Muscle of leg (tissue), 11 donors: ENCODE data around the gene ZBTB7C. TPM values are rescaled to one million over a fixed set of nuclear protein-coding genes. Genes with fewer than 3 reads are reported as not detected.

Experiments
- DNase-seq: peaks from one replicate; pipeline ENCODE4 v3.0.0; 2013
- H3K27ac ChIP-seq: one replicate; pipeline ENCODE4 v1.5.1; 2013; ENCODE audit warnings: mild to moderate bottlenecking, low read length, control low read depth
- H3K27me3 ChIP-seq: one replicate; pipeline ENCODE4 v1.6.1; 2013; ENCODE audit warnings: low read length; ENCODE audit not compliant: control insufficient read depth, insufficient read depth
- H3K36me3 ChIP-seq: one replicate; pipeline ENCODE4 v1.6.1; 2013; ENCODE audit warnings: low read length; ENCODE audit not compliant: control insufficient read depth, insufficient read depth
- H3K4me1 ChIP-seq: one replicate; pipeline ENCODE4 v1.6.1; 2013; ENCODE audit warnings: low read length; ENCODE audit not compliant: control insufficient read depth, insufficient read depth
- H3K4me3 ChIP-seq: one replicate; pipeline ENCODE4 v1.5.1; 2013; ENCODE audit warnings: low read length, control low read depth
- H3K9me3 ChIP-seq: replicated peaks from 2 replicates; pipeline ENCODE4 v1.6.1; 2013; ENCODE audit warnings: low read depth, low read length; ENCODE audit not compliant: control insufficient read depth
- WGBS: methylation state at CpG from one replicate; pipeline ENCODE4 v1.1.5; 2013; ENCODE audit warnings: missing lambda C conversion rate; ENCODE audit not compliant: insufficient coverage; 5-methylcytosine and 5-hydroxymethylcytosine counted together
- polyA plus RNA-seq, 8 donors: library from polyadenylated mRNA; unstranded; fragments of 120-200 nt; gene quantifications; one replicate each; pipeline versions ENCODE4 v1.2.1 to v1.2.3, GENCODE V29; 2013; ENCODE audit warnings: inconsistent platforms in 1 of 8, low replicate concordance in 1 of 8; ENCODE audit not compliant: insufficient read length in 8 of 8, insufficient read depth in 1 of 8
- total RNA-seq: library from RNA; stranded (reverse); fragments of 120-200 nt; gene quantifications from one replicate; pipeline ENCODE4 v1.2.4, GENCODE V29; 2013

Gene ZBTB7C
- total and polyA plus RNA-seq, 9 donors: 2.8 to 5.6 (median 4.1) TPM

DNA sequence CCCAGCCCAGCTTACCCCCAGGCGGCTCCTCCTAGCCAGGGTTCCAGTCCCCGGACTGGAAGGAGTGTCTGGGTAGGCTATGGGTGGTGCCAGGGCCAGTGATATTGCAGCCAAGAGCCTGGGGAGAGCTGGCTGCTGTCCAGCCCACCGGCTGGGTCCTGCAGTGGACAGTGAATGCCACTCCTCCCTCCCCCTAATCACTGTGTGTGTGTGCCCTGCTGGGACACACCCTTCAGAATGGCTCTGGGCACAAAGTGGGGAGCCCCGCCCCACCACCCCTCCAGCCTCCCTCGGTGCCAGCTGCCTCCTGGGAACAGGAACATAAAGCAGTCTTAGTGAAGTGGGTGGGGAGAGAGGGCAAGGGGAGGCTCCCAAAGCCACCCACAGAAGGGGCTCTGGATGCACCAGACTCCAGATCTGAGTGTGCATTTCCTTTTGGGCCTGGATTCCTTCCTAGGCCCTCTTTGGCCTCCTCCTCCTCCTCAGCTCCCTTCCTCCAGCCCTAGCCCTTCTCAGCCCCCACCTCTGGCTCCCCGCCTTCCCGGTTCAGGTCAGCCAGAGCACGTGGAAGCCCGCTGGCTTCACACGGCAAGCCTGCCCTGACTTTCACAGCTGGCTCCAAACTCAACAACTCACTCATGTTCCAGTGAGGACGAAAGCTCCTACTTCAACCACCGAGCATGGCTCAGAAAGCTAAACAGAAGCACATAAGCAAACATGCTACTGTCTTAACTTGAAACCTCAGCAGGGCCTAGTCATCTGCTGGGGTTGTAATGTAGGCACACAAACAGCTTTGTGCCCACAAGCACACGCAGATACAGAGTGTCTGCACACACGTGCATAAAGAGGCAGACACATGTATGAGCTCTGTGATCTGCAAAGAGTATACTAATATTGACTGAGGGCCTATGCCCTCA, 269.5 kb downstream of the ZBTB7C start:
- no peak overlapping the region for H3K4me3 ChIP-seq
- peaks cover 43% of the 10 kb centered on the region for H3K4me1 ChIP-seq
- H3K36me3 ChIP-seq: no peaks in the 10 kb centered on the region
- H3K27ac ChIP-seq: no peak overlapping the region
- whole genome bisulfite sequencing: 59% methylated on average over 9 of the region's 14 CpGs
- H3K9me3 ChIP-seq: no peaks in the 10 kb centered on the region
- peaks cover 29% of the 10 kb centered on the region for H3K27me3 ChIP-seq
- DNase-seq: peak; percentile 58

DNA sequence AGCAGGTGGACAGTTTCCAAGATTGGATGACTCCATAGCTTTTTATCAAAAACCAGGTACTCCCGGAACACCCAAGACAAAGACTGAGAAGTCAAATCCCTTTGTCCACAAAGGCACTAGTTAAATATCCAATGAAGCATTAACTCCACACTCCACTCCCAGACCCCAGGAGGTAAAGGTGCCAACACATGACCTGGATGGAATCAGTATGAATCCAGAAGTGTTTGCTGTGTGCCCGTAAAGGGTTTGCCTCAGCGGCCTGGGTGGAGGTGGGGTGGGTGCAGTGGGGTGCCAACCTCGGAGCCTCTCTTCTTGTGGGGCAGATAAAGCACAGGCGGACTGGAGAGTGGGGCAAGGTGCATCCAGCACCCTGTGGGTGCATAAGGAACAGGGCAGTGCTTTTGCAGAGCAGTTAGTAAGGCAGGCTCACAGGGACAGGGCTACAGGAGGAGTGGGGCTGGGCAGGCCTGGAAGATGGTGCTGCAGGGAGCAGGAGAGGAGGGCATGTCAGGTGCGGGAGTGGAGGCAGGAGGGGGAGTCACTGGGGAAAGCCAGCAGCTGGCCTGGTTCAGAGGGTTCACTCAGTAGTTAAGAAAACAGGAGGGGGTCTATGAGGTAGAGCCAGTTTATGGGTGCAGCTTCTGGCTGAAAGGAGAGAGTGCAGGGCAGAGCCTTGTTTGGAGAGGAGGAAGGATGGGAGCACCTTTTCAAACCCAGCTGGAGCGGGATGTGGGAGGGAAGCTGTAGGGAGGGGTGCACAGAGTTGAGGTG, 270.3 kb downstream of the ZBTB7C start:
- 84% methylated on average over 5 of the region's 7 CpGs for WGBS
- no peak for DNase-seq
- Histone ChIP-seq H3K36me3 (no peaks in the 10 kb centered on the region), H3K9me3 (no peaks in the 10 kb centered on the region), H3K27me3 (peaks cover 34% of the 10 kb centered on the region), H3K27ac (no peak overlapping the region), H3K4me3 (no peak overlapping the region), H3K4me1 (peaks cover 43% of the 10 kb centered on the region)

DNA sequence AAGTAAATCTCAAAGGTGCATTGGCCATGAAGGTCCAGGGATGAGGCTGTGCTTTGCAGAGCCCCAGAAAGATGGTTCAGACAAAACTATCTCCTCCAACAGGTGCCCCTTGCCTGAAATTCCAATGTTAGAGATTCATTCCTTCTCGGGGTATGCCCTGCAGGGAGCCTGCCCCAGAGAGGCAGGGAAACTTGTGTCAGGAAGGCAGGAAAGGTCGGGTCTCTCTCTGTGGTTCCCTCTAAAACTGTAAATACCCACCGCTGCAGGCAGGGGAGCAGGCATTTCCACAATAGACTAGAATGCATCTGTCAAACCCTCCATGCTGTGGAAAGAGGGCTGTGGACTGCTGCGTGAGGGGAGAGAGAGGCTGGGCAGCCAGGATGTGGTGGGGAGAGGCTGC, 271.0 kb downstream of the ZBTB7C start:
- no peak for DNase-seq
- Histone ChIP-seq H3K27ac (no peak overlapping the region), H3K9me3 (no peaks in the 10 kb centered on the region), H3K27me3 (peaks cover 34% of the 10 kb centered on the region), H3K4me3 (no peak overlapping the region), H3K36me3 (no peaks in the 10 kb centered on the region), H3K4me1 (peaks cover 45% of the 10 kb centered on the region)
- 86% methylated on average over 2 of the region's 4 CpGs for WGBS

DNA sequence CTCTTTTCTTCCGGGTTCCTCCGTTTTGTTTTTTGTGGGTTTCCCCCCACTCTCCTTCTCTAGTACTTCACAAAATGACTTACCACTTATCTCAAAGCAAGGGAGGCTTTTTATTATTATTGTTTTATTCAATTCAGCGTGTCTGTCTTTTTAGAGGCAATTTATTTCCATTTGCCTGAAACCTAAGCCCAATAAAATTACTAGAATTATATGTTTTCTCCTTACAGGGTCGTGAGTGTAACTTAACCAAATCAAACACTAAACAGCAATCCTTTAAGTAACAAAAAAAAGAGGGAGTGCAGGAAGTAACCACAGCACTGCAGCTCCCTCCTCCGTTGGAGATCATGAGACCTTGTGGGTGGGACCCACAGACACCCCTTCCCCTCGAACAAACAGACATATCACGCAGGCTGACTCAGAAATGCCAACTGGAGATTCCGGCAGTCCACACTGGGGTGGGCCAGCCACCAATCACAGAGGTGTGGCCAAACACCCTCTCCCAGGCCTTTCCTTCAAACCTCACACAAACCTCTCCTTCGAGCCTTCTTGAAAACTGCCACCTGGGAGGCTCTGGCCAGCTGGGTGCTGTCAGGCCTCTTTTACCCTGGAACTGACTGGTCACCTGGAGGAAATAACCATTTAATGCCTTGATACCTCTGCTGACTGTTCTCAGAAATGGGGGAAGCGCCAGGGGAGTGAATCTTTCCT, 271.7 kb downstream of the ZBTB7C start:
- no peak overlapping the region for H3K27ac ChIP-seq
- WGBS: 100% methylated on average over 2 of the region's 10 CpGs
- H3K36me3 ChIP-seq: no peaks in the 10 kb centered on the region
- H3K27me3 ChIP-seq: peaks cover 34% of the 10 kb centered on the region
- H3K4me3 ChIP-seq: peak overlapping the region; percentile 25
- no peaks in the 10 kb centered on the region for H3K9me3 ChIP-seq
- H3K4me1 ChIP-seq: peaks cover 48% of the 10 kb centered on the region
- DNase-seq: peak; percentile 25

DNA sequence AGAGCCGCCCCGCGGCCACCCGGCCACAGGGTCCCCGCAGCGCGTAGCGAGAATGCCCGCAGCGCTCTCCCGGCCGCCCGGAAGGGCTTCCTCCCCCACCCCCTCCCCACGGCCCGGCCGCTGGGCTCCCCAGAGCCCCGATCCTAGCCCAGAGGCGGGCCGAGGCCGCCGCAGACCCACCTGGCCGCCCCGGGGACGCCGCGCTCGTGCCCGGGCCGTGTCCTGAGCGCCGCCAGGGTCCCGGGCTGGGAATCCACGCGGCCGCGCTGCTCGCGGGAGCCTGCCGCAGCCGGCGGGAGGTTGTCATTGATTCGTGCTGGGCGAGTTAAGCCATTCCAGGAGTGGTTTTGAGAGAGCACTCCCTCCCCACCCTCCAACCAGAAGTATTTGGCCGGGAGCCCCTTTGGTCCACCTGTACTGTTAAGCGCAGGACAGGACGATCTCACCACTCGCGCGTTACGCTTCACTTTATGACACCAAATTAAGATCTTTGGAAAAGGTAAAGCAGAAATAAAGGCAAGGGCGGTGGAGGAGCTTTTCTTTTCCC, 272.3 kb downstream of the ZBTB7C start:
- Histone ChIP-seq H3K36me3 (no peaks in the 10 kb centered on the region), H3K4me3 (peak overlapping the region; percentile 56), H3K27me3 (peaks cover 31% of the 10 kb centered on the region), H3K4me1 (peaks cover 43% of the 10 kb centered on the region), H3K9me3 (no peaks in the 10 kb centered on the region), H3K27ac (no peak overlapping the region)
- WGBS: 0% methylated on average over 27 of the region's 51 CpGs
- DNase-seq: peak; percentile 44

DNA sequence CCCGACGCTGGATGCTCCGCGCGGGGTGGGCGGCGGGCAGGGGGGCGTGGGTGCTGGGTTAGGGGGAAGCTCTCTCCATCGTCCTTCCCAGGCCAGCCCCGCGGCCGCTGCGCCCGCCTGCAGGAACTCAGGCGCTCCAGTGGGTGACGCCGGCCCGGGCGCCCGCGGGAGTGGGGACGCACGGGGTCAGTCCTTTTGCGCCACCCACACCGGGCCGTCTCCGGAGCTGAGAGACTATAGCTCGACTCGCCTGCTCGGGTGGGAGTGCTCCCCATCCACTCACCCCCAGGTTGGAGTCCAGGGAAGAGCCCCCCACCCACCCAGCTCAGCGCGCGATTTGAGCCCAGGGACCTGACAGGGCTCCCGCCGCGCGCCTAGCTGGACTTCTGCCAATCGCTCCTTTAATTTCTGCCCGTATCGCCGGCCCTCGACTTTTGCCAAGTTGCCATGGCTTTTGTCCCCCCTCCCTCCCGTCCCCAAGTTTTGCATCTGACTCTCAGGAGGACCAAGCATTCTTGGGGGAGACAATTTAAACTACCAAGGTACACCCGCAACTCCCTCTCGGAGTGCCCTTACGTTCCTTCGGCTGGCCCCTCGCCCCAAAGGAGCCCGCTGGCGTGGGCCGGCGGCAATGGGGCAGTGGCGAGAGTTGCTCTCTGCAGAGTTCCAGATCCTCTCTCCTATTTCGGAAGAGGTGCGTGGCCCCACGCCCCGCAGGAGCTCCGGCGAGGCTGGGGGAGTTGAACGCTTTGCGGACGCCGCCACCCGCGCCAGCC, 272.9 kb downstream of the ZBTB7C start:
- peak; percentile 41 for DNase-seq
- Histone ChIP-seq H3K27me3 (peaks cover 31% of the 10 kb centered on the region), H3K4me3 (peak overlapping the region; percentile 56), H3K9me3 (no peaks in the 10 kb centered on the region), H3K27ac (no peak overlapping the region), H3K4me1 (peaks cover 43% of the 10 kb centered on the region), H3K36me3 (no peaks in the 10 kb centered on the region)
- under 1% methylated on average over 53 of the region's 65 CpGs for WGBS

DNA sequence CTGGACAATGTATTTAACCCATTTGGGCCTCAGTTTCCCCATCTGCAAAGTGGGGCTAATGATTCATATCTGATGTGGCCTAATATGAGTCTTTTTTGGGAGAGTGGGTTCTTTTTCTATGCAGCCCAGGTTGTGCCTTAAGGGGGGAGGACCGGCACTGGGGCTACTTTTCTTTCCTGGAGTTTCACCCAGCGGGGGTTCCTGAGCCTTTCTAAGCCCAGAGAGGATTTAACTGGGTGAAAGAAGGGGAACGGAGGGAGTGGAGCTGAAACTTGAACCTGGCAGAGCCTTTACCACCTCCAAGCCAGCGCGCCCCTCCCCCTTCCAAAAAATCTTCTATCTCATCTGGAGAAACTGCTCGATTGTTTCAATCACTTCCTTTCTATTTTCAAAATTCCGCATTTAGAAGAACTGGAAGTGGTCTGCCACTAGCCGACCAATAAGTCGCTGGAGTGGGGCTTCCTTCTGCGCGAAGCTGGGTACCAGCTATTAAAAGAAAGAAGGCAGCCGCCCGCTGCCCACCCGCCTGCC, 273.7 kb downstream of the ZBTB7C start:
- no peak for DNase-seq
- 3% methylated on average over 9 of the region's 14 CpGs for WGBS
- no peak overlapping the region for H3K27ac ChIP-seq

DNA sequence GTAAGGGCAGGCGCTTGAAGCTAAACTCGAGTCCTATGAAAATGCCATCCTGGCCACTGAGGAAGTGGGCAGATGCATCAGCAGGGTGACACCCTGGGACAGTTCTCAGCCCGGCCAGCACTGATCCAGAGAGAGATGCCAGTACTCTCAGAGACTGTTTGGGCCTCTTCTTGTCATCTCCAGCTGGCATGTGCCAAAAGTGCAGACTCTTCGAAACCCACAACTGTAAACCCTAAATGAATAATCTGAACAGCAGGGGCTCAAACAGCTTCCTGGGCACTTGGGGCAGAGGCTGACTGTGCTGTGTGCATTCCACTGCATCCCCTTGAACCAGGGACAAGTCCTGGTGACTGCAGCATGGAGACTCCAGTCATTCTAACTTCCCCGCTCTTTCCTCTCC, 274.6 kb downstream of the ZBTB7C start:
- Histone ChIP-seq H3K36me3 (no peaks in the 10 kb centered on the region), H3K27me3 (peaks cover 31% of the 10 kb centered on the region), H3K4me1 (peaks cover 41% of the 10 kb centered on the region), H3K9me3 (no peaks in the 10 kb centered on the region), H3K4me3 (no peak overlapping the region), H3K27ac (no peak overlapping the region)
- 90% methylated on average over 5 of the region's 5 CpGs for WGBS
- DNase-seq: no peak

More for the DNA sequence above, 273.7 kb downstream of the ZBTB7C start:
- Histone ChIP-seq H3K27me3 (peaks cover 31% of the 10 kb centered on the region), H3K4me1 (peaks cover 42% of the 10 kb centered on the region), H3K36me3 (no peaks in the 10 kb centered on the region), H3K4me3 (peak overlapping the region; percentile 56), H3K9me3 (no peaks in the 10 kb centered on the region)

DNA sequence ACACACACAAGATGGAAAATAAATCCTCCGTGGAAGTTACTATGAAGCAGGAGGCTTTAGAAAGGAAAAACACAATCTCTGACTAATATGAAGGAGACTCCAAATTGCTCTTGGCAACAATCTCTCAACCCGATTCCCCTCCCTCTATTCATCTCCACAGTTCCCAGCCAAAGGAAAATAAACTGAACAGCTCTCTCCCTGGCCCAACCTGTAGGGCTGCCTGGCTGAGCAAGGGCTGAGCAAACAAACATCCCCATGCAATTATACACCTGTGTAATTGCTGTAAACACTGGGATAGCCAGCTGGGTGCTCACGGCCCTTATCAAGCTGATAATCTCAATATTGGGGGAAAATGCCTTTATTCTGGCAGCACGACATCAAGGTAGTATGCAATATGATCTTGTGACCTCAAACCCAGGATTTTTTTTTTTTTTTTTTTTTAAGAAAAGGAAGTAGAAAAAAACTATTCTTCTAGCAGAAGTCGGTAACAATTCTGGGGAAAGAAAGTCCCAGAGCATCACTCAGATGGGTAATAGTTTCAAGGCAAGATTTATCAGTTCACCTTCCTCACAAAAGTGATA, 275.4 kb downstream of the ZBTB7C start:
- H3K27me3 ChIP-seq: peaks cover 31% of the 10 kb centered on the region

More for the DNA sequence above, 275.4 kb downstream of the ZBTB7C start:
- DNase-seq: peak; percentile 92
- 0% methylated on average over 1 of the region's 5 CpGs for WGBS
- Histone ChIP-seq H3K36me3 (no peaks in the 10 kb centered on the region), H3K9me3 (no peaks in the 10 kb centered on the region), H3K4me3 (no peak overlapping the region), H3K4me1 (peaks cover 41% of the 10 kb centered on the region), H3K27ac (no peak overlapping the region)
